HG03558 (cell line): ENCODE data around the gene BBS9.

Experiments
- ATAC-seq: cut with Tn5 transposase; IDR thresholded peaks from one replicate; pipeline ENCODE4 v1.9.1; 2021; ENCODE audit warnings: moderate number of reproducible peaks; ENCODE audit not compliant: unreplicated experiment; ENCODE audit errors: extremely low read depth

The BBS9 gene

GRCh38 chr7:33420311-33420940 is 291.1 kb downstream of the BBS9 start:
- ATAC-seq = no peak

DNA sequence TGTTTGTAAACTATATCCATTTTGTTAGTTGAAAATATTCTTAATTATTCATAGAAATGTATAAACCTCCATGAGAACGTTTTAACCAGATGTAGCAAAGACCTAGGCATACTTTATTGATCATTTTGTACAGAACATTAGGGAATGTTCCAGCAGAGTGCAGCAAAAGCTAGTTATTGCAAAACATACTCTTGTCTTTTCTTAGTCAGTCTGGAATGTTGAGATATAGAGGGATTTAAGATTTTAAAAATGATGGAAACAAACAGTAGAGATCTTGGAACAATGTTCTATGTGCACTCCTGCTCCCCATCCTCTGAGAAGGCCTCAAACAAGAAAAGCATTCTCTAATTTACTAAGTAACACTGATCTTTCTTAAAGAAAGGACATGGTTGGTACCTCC is 292.1 kb downstream of the BBS9 start:
- ATAC-seq = no peak

GRCh38 chr7:33422141-33422540 is 292.8 kb downstream of the BBS9 start:
- no peak for ATAC-seq

DNA sequence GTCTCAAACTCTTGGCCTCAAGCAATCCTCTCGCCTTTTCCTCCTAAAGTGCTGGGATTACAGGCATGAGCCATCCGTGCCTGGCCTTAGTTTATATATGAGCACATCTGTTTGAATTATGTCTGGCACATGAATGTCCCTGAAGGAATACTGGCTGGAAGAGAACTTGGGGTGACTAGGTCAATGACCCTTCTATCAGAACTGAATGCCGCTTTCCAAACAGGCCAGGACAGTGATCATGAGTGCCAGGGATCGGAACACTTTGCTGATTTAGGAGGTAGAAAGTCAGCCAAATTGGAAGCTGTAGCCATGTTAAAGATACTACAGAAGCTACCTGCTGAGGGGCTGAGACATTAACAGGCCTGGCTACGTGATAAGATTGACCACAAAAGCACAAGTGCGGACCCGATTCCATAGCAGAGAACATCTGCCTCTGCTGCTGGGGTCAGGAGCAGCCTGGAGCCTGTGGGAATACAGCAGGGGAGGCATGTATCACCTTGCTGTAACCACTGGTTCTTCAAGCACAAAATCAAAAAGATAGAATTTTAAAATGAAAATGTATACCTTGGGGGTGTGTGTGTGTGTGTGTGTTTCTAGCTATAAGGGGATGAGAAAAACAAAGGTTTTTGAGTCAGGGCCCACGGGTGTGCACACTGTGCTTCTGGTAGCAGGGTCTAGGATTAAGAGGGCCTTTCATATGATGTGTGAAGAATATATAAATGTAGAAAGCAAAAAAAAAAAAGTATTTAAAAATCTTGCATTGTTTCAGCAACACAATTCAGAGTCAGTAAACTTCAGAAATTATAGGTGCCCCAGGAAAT is 293.7 kb downstream of the BBS9 start:
- ATAC-seq = no peak

DNA sequence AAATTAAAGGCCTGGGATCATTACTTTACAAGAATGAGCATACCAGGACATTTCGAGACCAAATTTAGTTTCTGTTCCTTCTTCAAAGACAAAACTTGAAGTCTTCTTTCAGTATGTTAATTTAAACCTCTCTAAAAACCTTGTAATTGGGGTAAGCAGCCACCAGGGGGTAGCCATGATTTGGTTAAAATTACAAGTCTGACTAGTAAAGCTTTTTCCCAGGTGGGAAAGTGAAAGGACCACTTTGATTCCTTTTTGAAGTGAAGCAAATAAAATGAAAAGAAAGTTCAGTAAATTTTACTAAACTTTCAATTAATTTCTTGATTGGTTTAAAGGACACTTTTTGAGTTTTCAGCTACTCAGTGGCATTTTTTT is 294.3 kb downstream of the BBS9 start:
- peak; percentile 92 for ATAC-seq

DNA sequence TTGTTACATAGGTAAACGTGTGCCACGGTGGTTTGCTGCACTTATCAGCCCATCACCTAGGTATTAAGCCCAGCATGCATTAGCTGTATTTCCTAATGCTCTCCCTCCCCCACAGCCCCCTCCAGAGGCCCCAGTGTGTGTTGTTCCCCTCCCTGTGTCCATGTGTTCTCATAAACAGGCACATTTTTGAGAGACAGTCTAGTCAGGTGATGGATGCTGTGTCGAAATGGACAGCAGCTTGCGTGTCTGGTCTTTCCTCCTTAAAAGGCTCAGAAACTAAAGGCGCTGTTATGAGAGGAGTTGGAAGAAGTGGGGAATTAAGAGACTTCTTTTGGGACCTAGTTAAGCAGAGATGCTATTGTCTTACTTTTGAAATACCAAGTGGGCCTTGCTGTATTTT is 296.0 kb downstream of the BBS9 start:
- ATAC-seq = no peak

DNA sequence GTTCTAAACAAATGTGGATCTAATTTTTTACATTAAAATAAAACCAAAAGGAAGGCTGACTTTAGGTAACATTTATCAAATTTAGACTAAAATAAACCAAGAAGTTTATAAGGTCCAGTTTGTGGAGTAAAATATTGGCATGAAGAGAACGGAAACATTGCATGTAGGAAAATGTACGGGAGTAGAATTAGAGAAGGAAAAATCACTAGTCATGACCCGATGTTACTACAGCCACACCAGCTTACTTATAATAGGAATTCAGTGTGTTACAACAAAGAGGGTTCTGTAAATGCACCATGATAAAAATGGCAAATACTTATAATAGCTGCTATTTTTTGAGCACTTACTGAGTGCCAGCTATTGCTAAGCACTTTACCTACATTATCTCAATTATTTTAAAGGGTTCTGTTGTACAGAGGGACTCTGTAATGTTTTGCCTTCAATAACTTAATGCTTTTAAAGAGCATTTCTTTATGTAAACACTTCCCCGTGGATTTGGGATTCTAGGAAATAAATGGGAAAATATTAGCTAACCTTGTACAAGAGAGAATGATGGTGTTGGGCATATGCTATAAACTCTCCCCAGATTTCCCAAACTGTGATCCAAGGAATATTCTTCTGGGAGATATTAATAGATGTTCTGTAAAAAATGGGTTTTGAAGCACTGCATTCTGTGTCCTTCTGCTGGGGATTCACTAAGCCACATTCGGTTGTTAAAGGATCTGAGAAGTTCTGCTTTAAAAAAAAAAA is 296.7 kb downstream of the BBS9 start:
- no peak for ATAC-seq

GRCh38 chr7:33428415-33428814 is 299.1 kb downstream of the BBS9 start:
- ATAC-seq = no peak

- ATAC-seq = no peak
Observed at GRCh38 chr7:33431543-33431942, 302.2 kb downstream of the BBS9 start.

- no peak for ATAC-seq
Observed at GRCh38 chr7:33432821-33433220, 303.5 kb downstream of the BBS9 start.

DNA sequence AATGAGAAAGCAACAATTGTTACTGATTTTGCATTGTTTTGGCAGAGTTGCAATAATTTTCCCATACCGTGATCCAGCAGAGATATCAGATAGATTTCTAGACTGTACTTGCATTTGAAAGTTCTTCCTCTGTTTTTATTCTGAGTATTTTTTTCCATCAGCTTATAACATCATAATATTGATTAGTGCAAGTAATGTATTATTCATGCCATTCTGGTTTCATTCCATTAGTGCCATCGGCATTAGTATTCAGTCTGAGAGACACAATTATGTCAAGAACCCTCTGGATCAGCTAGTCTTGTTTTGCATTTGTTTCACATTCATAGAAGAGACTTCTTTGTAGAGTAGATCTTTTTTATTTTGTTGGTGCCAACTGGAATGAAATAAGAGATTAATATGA is 304.0 kb downstream of the BBS9 start:
- no peak for ATAC-seq

GRCh38 chr7:33444511-33444910 is 315.1 kb downstream of the BBS9 start:
- no peak for ATAC-seq

DNA sequence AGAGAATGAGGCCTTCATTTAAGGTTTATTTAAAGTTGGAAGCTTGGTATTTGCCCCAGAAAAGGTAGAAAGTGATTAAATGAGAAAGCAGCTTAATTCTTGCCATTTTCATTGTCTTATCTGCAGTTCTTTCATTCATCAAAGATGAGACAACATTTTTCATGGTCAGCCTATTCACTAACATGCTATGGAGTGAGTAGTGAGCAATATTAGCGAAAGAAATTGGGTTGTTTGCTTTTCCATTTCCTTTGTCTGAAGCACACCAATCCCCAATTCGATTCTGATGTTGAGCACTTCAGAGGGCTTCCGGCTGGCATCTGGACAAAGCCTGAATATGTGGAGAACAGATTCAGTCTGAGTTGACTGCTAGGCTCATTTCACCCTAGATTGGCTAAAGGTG is 317.2 kb downstream of the BBS9 start:
- no peak for ATAC-seq

DNA sequence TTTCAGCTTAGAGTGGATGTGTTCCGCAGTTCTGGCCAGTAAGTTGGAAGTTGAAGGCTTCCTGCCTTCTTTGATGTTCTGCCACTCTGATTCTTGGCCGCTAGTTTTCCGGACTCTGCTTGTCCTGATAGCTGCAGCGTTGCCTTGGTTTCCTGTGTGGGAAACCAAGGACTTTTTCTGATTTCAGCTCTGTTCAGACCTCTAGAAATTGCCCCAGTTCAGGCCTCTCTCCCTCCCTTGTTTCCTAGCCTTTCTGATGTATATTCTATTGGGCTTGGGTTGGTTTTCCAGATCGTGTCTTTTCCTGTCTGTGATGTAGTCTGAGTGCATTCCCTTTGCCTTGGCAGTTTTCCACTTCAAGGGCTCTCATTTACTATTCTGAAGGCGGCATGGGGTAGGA is 318.7 kb downstream of the BBS9 start:
- no peak for ATAC-seq

DNA sequence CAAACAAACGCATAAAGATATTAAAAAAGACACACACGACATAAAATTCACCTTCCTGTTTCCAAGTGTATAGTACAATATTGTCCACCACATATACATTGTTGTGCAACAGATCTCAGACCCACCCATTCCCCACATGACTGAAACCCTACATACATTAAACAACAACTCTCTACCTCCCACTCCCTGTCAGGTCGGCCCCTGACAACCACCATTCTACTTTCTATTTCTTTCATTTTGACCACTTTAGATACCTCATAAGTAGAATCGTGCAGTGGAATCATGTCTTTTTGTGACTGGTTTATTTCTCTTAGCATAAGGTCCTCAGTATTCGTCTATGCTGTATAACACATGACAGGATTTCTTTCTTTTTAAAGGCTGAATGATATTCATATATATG is 320.5 kb downstream of the BBS9 start:
- ATAC-seq = no peak

DNA sequence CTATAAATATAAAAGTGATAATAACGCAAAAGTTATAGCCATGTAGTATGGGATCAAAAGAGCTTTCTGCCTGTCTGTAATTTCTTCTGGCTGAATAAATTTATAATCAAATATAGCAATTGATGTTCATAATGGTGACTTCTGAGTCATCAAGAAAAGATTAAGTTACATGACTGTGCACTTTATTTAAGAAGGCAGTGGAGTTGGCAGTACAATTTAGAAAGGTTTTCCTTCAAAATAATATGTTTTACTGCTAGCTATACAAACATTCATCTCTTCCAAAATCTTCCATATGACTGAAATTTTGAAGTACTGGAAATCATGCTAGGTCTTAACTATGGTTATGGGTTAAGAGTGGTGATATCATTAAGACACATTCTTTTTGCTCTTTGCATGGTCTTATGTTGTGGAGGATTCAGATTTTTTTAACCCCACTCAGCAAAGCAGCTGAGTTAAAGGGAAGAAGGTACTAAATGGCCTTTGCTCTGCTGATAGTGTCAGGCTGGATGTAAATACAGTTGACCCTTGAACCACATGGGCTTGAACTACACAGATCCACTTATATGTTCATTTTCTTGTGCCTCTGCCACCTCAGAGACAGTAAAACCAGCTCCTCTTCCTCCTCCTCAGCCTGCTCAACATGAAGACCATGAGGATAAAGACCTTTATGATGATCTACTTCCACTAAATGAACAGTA is 323.6 kb downstream of the BBS9 start:
- no peak for ATAC-seq

- no peak for ATAC-seq
Observed at GRCh38 chr7:33457039-33457438, 327.7 kb downstream of the BBS9 start.

GRCh38 chr7:33458581-33458980 is 329.2 kb downstream of the BBS9 start:
- ATAC-seq = no peak

DNA sequence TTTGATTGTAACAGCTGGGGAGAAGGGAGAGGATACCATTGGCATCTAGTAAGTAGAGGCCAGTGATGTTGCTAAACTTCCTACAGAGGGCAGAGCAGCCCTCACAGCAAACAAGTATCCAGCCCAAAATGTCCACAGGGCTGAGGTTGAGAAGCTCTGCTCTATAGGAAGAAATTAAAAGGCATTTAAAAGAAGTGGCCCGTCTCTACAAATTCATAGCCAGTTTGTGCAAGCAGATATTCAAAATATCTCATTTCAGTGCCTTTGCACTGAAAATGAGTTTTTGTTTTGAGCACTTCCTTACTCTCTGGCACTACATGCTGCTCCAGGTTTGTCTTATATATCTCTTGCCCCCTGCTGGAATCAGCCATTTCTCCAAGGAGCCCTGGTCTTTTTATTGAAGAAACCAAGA is 330.0 kb downstream of the BBS9 start:
- no peak for ATAC-seq

- no peak for ATAC-seq
Observed at GRCh38 chr7:33463131-33463530, 333.8 kb downstream of the BBS9 start.

DNA sequence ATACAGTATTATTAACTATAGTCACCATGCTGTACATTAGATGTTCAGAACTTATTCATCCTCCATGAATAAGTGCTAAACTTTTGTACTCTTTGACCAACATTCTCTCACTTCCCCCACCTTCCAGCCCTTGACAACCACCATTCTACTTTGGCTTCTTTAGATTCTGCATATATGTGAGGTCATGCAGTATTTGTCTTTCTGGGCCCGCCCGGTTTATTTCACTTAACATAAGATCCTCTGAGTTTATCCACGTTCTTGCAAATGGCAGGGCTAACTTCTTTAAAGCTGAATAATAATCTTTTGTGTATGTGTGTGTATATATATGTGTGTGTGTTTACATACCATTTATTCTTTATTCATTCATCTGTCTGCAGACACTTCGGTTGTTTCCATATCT is 336.8 kb downstream of the BBS9 start:
- no peak for ATAC-seq
